EH (cell line): ENCODE data around the gene OCSTAMP.

Experiments used
- DNase-seq: peaks from one replicate; pipeline ENCODE4 v3.0.0-alpha.2; 2015; ENCODE audit warnings: low read depth

The OCSTAMP gene

DNA sequence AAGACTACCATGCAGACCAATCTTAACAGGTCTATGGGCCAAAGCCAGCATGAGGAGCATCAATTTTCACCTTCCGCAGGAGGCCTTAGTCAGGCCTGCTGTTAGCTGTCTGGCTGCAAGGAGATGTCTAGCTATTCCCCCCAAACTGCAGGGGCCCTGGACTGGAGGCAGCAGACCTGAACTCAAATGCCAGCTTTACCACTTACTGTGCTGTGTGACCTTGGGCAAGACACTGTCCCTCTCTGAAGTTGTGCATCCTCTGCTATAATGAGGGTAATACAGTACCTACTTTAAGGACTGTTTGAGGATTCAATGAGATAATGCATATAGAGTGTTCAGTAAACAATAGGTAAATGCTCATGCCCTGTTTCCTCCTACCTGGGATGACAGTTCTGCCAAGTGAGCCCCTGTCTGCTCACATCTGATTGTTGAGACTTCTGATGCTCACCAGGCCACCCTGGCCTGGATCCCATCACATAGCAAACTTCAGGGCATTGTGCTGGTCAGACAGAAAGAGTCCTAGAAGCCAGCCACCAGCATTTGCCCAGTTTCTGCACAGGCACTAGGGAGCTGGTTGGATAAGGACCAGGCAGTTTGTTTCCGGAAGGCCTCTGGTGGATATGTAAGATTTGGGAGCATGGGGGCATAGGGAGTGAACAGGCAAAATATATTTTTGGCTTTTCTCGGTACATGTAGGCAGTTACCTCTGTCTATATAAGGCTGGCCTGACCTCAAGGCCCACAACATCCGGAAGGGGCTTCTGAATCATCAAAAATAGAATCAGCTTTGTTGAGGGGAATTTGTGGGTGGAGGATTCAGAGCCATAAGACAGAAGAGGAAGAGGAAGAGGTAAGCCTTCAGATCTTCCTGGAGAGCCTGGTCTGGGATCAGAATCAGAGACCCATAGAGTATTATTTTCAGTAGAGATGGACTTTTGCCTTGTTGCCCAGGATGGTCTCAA is 2.3 kb upstream of the OCSTAMP start:
- DNase-seq: no peak

DNA sequence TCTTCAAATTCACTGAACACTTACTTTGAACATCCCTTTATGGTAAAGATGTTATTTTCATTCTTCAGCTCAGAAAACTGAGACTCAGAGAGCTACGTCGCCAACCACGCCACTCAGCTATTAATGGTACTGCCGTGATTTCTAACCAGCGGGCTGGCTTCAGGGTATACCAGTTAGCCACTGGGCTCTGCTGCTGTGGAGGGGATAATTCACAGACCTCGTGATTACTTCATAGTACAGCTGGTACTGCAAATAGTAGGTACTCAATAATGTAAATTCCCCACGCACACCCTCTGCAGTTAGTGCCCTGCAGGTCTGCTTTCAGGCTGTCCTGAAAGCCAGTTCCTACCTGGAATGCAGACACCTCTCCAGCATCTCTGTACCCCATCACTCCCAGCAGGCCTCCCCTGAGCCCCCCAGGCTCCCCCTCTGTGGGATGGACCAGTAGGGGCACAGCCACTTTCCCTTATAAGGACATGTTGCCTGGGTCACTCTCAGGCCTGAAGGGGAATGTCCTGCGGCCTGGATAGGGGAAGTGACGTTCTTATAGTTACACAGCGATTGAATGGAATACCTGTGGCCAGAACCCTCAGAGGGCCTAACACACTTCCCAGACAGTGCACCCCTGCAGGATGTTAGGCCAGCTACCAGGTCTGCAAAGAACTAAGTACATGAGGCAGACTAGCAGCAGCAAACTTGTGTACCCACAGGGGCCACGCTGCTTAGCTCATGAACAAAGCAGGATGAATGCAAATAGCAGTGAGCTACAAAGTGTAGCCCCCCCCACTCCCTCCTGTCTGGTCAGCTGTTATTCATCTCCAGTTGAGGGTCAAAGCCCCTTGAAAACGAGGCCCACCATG is 1.3 kb upstream of the OCSTAMP start:
- DNase-seq: no peak

DNA sequence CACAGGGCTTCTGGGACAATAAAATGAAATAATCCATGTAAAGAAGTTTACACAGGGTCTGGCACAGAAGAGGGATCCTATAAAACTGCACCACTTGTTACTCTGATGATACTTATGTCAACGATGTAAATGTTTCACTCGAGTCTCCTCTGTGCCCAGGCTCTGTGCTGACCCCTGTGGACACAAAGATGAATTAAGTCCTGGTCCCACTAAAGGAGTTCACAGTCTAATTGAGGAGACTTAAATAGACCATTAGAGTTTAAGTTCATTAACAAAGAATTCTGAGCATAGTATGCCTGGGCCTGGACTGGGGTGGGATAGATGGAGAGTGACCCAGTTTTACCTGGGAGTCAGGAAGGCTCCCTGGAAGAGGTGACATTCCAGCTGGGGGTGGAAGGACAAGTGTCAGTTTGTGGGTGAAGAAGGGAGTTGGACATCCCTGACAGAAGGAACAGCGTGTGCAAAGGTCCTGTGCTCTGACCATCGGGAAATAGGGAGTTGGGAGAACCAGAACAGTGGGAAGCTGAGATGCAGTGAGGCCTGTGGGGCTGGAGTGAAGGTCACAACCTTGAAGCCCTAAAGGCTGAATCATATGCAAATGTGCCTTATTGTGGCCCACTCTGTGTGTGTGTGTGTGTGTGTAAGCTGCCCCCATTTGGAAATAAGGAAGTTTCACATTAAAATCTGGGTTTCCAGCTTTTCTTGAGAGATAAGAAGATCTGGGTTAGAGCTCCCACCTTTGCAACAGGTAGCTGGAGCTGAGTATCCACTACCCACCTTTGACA is 1.1 kb downstream of the OCSTAMP start:
- DNase-seq: no peak

DNA sequence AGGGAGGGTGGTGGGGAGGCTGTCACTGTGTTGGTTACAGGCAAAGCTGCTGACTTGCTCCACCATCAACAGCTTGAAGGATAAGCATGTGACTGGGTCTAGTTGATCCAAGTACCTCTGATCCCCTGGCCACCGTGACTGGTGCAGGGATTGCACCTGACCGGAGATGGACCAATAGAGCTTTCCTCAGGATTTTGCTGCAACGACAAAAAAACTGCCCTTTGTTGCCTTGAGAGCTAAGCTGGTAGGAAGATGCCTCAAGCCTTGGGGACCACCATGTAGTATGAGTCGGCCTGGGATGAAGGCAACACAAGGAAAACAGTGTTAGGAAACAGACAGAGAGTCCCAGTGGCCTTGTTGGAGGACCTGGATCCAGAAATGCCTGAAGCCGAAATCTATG is 1.8 kb downstream of the OCSTAMP start:
- DNase-seq: no peak

DNA sequence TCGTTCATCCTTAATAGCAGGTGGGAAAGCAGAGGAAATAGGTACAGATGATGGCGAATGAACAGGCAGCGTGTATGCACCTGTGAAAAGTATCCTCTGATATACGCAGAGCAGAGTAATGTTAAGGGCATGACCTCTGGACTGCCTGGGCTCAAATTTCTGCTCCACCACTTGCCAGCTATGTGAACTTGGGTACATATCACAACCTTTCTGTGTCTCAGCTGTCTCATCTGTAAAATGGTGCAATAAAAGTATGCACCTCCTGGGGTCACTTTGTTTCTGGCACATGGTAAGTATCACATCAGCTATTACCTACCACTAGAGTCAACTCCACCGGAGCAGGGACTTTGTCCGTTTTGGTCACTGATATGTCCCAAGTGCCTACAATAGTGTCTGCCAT is 2.5 kb downstream of the OCSTAMP start:
- no peak for DNase-seq

DNA sequence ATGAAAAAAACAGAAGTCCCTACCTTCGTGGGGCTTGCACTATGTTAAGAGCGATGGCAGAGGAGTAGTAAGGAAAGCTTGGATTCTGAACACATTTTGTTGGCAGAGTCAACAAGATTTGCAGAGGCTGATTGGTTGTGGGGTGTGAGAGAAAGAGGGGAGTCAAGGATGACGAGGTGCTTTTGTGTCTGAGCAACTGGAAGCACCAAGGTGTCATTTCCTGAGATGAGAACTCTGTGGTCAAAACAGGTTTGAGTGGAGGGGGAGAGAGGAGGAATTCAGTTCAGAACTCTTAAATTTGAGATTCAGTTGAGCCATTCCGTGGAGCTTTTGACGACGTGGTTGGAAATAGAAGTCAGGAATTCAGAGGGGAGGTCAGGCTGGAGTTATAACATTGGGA is 3.5 kb downstream of the OCSTAMP start:
- DNase-seq: no peak

DNA sequence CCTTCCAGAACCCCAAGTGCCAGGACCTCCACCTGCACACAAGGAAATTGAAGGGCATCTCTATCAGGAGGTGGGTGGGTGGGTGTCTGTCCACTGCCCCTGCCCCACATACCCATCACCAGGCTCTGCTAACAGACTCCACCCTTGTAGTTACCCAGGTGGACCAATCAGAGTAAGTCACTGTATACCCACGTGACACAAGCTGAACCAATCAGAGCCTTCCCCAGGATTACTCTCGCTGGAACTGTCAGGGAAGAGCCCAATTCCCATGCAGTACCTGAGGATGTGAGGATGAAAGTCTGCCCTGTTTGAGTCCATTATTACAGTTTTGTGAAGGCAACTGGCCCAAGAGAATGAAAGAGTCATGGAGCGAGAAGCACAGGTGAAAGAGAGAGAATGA is 4.2 kb downstream of the OCSTAMP start:
- no peak for DNase-seq

DNA sequence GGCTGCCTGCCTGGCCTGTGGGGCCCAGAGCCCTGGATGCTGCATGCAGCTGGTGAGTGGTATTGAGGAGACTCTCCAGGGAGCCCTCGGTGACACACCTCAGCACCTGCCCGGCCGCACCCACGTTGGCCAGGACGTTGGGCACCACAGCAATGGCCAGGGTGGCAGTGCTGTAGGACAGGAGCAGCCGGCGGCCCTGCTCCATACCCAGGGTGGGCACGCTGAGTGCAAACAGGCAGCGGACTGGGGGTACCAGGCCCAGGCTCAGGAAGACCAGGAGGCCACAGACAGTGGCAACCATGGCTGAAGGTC is 4.7 kb downstream of the OCSTAMP start:
- DNase-seq: no peak

DNA sequence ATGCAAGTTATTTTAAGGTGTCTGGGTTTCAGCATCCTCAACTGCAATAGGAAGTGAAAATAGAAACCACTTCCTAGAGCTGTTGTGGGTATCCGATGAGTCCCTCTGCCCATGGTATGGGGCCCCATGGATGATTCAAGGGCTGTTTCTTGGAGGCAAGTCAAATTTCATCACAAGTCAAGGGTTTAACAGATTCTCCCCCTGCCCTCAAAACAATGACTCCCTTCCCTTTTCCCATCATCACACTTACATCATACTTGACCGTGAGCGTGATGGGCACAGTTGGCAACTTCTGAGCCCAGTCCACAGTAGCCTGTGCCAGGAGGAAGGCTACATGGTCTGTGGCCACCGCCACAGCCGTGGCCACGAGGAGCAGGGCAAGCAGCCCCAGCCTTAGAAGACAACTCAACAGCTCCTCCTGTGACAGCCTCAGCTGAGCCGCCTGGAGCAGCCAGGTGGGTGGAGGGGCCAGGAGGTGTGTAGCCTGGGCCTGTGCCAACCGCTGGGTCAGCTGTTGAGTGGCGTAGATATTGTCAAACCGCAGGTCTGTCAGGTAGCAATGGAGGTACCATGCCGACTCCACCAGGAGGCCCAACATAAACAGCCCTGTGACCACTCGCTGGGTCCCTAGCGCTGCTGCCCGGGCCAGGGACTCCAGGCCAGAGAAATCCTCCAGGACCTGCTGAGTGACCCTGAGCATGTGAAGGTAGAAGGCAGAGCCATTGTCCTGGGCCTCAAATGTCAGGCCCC is 5.2 kb downstream of the OCSTAMP start:
- no peak for DNase-seq

DNA sequence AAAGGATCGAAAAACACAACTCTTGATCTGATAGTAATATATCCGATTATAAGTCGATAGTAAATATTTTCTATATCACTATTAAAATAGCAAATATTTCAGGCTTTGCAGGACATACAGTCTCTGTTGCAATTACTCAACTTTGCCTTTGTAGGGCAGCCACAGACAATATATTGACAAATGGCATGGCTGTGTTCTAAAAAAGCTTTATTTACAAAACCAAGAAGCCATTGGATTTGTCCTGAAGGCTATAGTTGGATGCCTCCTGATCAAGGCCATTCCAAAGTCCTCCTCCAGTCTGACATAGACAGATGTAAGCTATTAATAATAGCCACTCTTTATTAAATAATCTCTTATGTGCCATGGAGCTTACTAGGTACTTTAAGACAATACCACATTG is 5.9 kb downstream of the OCSTAMP start:
- peak; percentile 5 for DNase-seq

DNA sequence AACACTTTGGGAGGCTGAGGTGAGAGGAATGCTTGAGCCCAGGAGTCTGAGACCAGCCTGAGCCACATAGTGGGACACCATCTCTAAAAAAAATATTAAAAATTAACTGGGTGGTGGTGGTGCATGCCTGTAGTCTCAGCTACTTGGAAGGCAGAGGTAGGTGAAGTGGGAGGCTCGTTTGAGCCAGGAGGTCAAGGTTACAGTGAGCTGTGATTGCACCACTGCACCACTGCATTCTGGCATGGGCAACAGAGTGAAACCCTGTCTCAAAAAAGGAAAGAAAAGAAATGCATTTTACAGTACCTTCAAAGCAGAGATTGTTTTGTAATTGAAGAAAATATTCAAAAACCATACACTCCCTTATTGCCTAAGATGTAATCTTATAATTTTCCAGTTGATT is 6.5 kb downstream of the OCSTAMP start:
- DNase-seq: no peak

DNA sequence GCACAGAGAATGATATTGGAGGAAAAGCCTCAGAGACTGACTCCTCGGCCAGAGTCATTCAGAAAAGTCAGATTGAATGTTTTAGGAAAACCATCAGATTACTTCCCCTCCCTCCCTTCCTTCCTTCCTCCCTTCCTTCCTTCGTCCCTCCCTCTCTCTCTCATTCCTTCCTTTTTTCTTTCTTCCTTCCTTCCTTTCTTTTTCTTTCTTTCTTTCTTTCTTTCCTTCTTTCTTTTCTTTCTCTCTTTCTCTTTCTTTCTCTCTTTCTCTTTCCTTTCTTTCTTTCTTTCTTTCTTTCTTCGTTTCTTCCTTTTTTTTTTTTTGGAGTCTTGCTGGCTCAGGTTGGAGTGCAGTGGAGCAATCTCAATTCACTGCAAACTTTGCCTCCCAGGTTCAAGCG is 7.4 kb downstream of the OCSTAMP start:
- no peak for DNase-seq

DNA sequence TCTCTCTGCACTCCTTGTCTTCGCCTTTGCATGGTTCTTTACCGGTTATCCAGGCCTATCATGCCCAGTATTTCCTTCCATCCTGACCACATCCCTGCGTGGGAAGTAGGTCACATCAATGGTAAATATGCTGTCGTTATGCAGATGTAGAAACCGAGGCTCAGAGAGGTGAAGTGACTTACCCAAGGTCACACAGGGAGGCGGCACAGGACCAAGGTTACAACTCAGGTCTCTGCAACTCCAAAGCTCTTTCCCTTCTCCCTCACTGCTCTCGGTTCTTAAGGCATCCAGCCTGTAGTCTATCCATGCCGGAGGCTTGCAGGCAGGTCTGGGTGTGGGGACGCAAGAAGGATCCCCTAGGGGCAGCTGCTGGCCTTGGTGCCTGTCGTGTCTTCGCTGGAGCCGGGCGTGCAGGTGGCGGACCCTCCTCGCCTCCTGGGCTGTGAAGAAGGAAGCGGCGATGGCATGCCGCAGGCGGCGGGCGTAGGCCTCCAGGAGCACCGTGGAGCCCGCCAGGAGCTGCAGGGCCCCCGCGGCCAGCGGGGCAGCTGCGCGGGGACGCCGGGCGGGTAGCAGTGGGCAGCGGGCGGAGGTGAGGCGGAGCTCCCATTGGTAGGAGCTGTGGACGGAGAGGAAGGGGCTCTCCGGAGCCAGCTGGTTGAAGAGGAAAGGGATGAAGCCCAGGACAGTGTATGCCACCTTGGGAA is 9.1 kb downstream of the OCSTAMP start:
- no peak for DNase-seq

DNA sequence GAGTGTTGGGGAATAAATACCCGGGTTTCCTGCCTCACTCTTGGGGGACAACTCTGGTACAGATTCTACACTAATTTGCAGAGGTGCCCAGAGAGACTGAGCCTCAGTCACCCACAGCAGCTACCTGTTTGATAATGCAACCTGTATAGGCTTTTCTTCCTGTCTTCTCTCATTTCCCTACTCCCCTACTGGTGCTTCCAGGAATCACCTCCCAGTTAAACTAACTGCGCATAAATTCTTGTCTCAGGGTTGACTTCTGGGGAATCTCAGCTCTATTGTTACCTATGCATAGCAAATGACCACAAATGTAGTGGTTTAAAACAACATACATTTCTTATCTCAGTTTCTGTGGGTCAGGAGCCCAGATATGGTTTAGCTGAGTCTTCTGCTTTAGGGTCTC is 11.3 kb downstream of the OCSTAMP start:
- DNase-seq: no peak

DNA sequence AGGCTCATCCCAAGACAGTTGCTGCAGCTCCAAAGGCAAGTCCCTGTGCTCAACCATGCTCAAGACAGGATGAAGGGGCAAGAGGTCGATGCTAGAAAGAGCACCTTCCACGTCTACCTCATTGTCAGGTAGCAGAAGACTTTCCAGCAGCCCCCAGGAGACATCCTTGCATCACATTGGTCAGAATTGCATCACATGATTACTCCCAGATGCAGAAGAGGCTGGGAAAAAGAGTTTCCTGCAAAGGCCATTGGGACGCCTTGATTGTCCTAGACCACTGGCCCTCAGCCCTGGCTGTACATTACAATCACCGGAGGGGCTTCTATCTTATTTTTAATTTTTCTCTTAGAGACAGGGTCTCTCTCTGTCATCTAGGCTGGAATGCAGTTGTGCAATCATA is 19.8 kb downstream of the OCSTAMP start:
- DNase-seq: no peak

DNA sequence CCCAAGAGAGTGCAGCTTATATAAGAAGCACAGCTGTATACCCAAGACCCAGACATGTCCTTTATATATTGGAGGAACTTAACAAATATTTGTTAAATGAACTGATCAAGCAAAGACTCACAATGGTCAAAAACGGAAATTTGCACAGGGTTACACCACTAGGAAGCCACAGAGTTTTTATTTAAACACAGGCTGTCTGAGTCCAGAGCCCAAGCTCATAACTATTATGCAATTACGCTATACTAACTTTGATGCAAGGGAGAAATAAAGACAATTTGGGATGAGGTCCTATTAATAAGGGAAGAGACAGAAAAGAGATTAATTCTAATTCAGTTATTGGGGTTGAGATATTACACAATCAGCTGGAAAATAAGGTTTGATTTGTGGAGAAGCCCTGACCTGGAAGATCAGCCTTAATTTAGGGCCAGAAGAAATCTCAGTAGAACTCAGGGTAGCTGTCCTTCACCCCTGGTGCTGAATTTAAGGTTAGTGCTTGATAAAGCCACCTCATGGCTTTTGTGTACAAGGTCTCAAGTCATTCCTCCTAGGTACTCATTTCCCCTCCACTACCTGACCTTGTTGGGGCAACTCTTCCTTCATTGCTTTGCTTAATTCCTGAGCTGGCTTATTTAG is 26.6 kb downstream of the OCSTAMP start:
- DNase-seq: peak; percentile 24

DNA sequence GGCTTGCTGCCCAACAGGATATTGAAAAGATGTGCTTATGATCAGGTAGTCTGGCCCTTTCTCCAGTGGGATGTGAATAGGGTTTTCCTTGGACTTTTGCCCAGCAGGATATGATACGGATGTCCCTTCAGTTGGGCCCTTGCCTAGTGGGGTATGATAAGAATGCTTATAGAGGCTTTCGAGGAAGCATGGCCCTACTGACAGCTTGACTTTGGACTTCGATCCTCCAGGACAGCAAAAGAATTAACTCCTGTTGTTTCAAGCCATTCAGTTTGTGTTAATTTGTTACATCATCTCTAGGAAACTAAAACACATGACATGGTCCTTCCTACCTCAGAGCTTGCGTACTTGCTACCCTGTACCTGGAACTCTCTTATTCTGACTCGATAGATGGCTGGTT is 27.3 kb downstream of the OCSTAMP start:
- DNase-seq: no peak

DNA sequence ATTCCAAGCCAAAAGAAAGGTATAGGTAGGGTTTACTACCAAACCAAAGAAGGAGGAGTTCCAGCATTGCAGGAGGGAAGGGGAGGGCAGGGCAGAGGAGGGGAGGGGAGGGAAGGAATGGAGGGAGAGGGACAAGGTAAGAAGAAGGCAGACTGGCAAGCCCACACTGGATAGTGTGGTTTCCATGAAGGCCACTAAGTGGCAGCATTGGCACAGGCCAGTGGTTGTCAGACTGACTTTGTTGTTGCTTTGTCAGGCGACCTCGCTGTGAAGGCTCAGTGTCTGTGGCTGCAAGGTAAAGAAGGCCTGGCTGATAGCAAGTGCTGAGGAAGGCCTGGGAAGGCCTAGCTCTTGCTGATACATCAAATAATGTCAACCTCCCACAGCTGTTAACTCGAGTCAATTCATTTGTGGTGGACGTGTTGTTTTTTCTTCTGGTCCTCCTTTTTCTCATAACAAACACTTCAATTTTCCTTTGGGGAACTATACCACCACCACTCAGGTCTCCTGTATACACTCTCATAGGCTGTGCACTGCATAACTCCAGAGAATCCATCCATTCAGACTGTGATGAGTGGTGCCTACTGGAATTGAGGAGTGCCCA is 29.4 kb downstream of the OCSTAMP start:
- DNase-seq: peak; percentile 57

DNA sequence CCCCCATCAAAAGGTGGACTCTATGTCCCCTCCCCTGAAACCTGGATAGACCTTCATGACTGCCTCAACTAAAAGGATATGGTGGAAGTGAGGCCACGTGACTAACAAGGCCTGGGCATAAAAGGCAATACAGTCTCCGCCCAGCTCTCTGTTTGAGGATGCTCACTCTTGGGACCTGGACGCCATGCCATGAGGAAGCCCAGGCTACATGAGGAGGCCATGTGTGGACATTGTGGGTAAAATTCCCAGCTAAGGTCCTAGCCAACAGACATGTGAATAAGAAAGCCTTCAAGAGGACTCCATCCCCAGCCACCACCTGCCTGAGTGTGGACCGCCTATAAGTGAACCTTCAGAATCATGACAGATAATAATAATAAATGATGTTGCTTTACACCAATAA is 29.9 kb downstream of the OCSTAMP start:
- DNase-seq: no peak

DNA sequence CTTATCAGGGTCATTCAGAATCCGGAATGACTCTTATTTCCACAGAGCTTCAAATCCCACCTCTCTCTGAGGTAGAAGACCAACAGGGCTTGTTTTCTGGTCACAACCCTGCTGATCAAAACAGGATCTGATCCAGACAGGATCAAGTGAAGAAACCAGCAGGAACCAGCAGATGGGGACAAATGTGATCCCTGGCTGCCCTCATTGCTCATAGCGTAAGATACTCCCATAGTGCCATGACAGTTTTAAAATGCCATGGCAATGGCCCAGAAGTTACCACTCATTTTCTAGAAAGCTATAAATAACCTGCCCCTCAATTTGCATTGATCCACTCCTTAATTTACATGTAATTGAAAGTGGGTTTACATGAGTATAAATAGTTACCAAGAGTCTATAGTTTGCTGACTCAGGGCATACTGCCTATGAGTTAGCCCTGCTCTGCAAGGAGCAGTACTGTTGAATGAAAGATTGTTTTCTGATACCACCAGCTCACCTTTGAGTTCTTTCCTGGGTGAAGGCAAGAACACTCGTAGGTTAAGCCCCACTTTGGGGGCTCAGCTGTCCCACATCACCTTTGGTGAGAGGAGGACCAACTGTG is 30.9 kb downstream of the OCSTAMP start:
- DNase-seq: no peak
